Measurements from ENCODE around the gene MYO7A.
A peak's percentile ranks its signal among the peaks of the same experiment; 100 is the strongest.
"Not testable (repeated sequence)": the region's sequence is repeated elsewhere in the genome, so short reads cannot be mapped to it uniquely, and the experiment has no call there.

MYO7A gene

DNA sequence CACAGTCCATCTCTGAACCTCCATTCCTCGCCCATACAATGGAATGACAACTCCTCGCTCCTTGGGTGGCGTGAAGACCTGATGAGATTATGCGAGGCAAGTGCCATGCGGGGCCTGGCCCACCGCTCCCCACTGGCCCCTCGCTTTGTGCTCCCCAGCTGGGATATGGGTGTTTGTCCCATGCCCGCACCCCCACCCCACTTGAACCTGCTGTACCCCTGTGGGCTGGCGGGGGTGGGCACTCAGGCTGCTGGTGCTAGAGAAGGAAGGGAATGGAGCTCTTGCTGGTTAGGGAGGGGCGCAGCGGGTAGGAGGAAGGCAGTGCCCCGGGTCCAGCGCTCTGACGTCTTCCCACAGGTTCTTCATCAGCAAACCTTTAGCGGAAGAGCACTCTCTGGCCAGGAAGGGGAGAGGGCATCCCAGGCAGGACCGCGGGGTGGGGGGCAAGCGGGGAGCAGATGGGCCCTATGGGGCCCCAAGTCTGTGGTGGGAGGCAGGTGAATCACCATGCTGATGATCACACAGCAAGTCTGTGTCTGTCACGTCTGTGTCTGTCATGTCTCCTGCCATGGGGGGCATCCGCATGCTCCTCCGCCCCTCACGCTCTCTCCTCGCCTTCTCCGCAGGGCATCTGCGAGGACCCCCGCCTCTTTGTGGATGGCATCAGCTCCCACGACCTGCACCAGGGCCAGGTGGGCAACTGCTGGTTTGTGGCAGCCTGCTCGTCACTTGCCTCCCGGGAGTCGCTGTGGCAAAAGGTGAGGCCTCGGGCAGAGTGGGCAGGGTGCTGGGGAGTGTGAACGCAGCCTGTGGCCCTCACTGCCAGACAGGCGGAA lies 34.8 kb upstream of the MYO7A start:
- no peak for DNase-seq

DNA sequence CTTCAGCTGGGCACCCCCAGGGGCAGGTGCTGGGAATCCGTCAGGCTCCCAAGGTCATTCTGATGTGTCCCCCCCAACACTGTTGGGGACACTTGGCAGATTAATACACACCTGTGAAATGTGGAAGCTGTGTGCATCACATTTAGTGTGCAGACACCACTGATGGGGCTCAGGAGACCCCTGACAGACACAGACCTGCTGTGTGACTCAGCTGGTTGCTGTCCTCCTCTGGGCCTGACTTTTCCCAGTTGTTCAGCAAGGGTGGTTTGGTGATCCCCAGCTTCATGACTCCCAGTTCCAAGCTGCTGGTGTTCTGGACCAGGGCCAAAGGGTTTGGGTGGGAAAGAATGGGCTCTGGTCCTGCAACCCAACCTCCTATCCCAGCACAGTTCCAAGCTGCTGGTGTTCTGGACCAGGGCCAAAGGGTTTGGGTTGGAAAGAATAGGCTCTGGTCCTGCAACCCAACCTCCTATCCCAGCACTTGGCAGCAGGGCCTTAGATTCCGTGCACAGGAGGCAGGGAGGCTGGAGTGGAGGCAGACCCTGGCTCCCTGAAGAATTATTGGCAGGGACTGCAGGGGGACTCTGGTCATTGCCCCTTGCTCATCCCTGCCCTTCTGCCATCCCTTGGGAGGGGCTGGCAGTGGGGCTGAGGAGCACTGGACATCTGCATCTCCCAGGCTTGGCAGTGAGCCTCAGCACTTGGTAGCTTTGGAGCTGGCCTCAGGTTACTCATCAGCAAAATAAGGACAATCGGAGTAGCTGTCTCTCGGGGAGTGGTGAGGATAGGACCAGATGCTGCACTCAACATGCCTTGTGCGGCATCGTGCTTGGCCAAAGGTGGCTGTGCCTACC lies 33.8 kb upstream of the MYO7A start:
- DNase-seq: peak; percentile 23

DNA sequence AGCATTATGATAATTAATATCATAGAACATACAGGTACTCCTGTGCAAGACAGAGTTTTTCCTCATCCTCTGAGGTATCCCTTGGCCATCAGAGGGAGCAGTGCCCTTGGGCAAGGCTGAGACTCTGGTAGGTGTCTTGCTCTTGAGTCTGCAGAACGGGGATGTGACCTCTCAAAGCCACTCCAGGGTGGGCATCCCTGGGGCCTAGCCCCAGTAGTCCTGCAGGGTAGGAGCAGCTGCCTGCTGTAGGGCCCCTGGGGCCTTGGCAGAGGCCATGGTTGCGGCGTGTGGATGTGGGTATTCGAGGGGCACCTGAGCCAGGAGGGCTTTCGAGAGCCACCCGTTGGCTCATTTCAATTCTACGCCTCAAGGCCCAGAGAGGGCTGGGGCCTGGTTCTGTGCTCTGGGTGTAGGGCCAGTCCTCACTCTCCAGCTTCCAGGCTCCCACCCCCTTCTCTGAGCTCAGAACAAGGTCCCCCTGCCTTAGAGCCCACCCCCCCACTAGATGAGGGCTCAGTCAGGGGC lies 33.1 kb upstream of the MYO7A start:
- DNase-seq: no peak

DNA sequence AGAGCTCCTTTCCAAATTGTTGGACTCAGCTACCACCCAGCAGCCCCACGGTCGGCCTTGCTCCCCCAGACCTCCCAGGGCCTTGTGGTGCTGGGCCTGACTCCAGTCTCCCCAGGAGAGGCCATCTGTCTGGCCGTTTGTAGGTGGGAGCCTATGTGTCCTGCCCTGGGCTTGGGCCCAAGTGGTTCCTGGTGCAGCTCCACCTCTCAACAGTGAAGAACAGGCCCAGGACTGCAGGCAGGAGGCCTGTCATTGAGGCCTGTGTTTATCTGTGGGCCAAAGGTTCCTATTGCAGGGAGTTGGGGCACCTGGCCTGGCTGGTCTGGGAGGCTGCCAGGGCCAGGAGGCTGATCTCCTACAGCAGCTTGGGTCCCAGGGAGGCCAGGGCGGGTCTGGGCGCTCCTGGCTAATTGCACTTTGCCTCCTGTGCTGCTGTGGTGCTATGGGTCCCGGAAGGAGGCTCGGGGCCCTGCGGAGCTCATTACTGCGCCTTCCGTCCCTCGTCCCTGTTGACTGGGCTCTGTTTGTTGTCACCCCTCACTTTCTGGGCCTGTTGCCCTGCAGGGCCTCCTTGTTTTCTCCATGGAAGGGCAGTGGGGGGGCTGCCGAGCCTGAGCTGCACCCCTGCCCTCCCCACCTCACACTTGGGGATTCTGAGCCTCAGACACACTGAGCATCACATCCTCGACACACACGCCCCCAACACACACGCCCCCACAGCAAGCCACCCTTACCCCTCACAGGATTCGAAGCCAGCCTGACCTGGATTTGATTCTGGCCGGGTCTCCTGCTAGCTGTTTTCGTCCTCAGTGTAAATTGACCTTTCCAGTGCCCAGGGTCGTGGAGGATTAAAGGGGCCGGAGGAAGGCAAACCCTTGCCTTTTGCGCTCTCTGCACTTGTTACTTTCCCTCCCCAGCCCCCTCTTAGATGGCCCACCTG lies 32.2 kb upstream of the MYO7A start:
- DNase-seq: no peak

DNA sequence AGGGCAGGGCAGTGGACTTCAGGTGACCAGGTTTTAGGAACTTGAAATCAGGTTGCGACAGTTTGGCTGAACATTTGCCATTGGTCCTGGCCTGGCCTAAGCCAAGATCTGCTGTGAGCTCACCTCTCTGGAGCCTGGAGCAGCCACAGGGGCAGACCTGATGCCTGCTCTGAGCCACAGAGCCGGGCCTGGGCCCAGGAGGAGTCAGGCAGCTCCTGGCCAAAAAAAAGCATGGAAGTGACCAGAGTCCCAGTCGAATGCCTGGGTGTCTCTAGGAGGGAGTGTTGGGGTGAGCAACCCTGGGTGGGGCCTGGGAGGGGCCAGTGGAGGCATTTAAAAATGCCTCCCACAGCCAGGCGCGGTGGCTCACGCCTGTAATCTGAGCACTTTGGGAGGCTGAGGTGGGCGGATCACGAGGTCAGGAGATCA lies 31.4 kb upstream of the MYO7A start:
- no peak for DNase-seq

DNA sequence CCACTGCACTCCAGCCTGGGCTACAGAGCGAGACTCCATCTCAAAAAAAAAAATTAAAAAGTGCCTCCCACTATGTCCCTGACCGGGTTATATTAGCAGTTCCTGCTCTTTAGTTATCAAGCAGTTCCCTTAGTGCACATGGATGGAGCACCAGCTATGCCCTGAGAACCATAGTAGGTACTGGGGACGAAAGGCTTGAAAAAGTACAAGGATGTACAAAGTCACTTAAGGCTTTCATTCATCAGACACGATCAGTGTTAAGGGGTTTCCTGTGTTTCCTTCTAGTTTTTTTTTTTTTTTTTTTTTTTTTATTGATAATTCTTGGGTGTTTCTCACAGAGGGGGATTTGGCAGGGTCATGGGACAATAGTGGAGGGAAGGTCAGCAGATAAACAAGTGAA lies 30.9 kb upstream of the MYO7A start:
- DNase-seq: not testable (repeated sequence)

DNA sequence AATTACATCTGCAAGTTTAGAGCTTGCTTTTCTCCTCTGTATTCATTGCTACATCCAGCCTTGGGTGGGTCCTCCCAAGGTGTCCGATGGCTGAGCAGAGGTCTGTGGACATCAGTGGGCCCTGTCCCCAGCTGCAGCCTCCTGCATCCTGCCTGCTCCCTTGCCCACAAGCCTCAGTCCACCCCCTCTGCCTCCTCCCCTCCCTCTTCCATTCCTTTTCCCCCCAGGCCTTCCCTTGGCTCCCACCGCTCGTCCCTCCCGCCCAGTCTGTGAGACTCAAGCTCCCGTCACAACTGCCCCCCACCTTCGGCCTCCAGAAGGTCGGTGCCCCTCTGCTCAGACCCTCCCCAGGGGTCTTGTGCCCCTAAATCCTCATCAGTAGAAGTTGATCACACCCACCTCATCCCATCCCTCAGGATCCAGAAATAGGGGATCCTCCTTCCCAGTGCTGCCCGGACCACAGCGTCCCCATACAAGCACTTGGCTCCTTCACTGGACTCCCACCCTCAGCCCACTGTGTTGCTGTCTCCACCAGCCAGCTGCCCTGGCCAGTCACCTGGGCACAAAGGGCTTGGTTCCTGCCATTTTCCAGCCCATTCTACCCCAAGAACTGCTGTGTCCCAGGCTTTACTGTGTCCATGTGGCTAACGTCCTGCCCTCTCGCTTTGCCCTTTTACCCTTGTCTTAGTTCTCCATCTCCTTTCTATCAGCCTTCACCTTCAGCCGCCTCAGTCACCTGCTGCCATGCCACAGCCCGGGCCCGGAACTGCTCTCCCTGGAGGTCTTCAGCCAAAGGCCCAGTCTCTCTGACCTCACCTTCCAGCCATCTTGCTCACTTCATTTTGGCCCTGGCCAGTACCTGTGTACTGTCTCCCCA lies 27.6 kb upstream of the MYO7A start:
- no peak for DNase-seq

DNA sequence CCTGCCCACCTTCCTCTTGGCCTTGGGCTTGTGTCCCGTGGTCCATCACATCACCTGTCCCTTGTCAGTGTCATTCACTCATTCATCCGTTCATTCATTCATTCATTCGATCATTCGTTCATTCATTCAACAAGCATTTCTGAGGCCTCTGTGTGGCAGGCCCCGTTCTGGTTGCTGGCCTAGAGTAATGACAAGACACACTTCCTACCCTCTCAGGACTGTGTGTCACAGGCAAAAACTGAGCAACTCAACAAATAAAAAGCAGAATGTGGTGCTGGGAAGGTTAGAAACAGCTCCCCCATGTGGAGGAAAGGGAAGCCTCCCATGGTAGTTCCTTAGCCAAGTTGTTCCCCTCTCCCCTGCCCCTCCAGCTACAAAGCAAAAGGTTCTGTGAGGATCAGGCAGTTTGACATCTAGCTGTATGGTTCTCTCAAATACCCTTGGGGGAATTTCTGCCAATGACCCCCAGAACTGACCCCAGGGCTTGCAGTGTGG lies 27.0 kb upstream of the MYO7A start:
- peak; percentile 63 for DNase-seq

DNA sequence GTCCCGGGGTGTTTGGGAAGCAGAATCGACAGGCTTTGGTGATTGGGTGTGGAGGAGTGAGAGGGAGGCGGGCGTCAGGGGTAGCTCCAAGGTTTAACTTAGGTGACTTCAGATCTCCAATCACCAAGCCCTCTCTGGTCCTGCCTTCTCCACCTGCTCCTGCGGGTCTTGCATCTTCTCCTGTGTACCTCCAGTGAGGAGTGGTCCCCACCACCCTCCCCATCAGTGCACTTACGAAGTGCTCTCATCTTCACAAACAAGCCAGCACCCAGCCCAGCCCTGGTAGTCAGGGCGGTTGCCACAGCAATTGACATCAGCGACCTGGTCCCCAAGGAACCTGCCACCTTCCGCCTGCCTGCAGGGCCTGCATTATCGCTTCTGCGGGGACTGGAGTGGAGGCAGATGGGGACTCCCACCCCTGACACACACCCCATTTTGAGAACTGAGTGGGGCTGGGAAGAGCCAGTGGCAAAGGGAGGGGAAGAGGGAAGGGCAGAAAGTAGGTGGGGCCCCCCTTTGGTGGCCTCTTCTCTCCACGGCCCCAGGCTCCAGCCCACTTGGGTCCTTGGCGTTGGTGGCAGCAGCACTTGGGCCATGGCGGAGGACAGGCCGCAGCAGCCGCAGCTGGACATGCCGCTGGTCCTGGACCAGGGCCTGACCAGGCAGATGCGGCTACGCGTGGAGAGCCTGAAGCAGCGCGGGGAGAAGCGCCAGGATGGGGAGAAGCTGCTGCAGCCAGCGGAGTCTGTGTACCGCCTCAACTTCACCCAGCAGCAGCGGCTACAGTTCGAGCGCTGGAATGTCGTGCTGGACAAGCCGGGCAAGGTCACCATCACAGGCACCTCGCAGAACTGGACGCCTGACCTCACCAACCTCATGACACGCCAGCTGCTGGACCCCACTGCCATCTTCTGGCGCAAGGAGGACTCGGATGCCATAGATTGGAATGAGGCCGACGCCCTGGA lies 25.5 kb upstream of the MYO7A start, which contains the start of gene OMP:
Gene OMP (plus strand): TSS at position 595 of the 965 bp plus-strand sequence. CDS start 0 bp downstream, at position 595.
- no peak for DNase-seq

DNA sequence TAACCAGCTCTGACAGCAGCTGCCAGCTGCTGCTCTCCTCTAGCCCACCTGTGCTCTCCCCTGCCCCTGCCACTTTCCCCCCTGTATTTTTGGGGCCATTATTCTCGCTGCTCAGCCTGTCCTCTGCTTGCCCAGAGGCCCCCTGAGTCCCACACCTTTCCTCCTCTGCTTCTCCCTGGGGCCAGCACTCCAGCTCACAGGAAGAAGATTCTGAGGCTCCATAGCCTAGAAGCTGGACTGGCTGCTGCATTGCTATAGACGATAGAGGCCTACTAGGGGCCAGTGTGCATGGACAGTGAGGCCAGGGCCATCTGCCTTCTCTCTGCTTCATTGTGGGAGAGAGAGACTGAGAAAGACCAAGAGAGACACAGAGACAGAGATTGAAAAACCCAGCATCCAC lies 24.7 kb upstream of the MYO7A start:
- DNase-seq: no peak

DNA sequence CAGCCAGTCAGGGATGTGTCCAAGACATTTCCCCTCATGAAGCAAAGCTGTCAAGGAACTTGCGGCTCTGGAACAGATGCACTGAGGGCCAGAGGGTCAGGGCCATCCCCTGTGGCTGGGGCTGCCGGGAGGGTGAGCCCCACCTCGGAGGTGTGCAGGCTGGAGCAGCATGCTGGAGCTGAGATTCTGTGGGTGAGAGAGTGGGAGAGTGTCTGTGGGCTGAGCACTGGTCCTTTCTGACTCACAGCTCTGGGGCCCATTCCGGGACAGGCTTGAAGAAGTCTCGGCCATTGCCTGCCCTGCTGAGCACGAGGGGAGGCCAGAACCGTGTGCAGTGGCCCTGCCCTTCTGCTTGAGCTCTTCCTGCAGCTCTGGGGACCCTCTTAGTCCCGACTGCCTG lies 23.3 kb upstream of the MYO7A start:
- no peak for DNase-seq

DNA sequence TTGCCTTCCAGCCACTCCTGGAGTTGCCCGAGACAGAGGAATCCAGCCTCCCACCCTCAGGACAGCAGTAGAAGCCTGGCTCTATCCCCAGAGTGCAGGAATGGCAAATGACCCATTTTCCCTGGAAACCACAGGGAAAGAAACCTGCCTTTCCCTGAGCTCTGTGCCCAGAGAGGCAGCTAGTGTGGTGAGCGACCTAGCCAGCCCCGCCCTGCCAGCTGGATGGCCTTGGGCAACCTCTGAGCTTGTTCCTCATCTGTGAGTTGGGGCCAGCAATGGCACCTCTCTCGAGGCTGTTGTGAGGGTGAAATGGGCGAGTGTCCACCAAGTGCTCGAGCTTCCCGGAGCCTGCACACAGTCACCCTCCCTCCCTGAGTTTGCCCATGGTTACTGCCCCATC lies 21.7 kb upstream of the MYO7A start:
- peak; percentile 37 for DNase-seq

DNA sequence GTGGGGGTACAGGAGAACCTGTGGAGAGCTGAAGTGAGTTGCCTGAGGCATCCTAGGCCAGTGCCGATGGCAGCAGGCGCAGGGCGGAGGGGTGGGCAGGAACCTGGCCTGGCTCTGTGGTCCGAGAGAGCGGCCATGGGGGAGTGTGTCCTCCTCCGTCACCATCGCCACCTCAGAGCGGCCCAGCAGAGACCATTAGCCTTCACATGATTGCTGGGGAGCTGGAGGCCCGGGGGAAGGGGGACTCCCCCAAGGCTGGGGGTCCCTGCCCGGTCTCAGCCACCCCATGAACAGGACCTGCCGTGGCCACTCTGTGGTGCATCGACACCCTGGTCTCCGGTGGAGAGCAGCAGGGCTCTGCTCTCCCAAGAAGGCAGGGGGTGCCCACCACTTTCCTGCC lies 21.3 kb upstream of the MYO7A start:
- no peak for DNase-seq

DNA sequence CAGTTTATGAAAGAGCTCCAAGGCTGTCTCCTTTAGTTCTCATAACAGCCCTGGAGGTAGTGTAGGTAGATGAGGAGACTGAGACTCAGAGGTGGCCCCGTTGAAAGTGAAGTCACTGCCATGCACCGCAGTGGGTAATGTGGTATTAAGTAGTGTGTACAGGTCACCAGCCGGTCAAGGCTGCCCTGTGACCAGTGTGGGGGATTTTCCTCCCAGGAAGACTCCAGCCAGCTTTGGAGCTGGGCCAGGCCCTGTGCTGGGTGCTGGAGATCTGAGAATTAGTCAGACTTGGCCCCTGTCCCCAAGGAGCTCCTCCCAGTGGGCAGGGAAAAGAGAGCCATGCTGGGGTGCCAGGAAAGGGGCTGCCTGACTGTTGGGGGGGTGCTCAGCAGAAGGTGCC lies 20.1 kb upstream of the MYO7A start:
- DNase-seq: peak; percentile 66

DNA sequence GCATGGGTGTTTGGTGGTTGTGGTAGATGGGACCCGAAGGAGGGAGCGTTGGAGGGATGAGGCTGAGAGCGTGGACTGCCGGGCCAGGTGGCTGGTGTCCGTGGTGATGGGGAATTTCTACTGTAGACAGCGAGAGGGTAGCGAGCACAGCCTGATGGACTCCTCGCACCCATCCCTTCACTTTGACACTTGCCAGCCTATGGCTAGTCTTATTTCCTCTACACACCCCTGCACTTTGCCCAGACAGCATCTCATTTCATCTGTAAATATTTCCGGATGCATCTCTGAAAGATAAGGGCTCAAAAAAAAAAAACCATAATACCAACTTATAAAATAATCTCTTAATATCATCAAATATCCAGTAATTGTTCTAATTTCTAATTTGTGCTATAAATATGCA lies 19.6 kb upstream of the MYO7A start:
- no peak for DNase-seq

DNA sequence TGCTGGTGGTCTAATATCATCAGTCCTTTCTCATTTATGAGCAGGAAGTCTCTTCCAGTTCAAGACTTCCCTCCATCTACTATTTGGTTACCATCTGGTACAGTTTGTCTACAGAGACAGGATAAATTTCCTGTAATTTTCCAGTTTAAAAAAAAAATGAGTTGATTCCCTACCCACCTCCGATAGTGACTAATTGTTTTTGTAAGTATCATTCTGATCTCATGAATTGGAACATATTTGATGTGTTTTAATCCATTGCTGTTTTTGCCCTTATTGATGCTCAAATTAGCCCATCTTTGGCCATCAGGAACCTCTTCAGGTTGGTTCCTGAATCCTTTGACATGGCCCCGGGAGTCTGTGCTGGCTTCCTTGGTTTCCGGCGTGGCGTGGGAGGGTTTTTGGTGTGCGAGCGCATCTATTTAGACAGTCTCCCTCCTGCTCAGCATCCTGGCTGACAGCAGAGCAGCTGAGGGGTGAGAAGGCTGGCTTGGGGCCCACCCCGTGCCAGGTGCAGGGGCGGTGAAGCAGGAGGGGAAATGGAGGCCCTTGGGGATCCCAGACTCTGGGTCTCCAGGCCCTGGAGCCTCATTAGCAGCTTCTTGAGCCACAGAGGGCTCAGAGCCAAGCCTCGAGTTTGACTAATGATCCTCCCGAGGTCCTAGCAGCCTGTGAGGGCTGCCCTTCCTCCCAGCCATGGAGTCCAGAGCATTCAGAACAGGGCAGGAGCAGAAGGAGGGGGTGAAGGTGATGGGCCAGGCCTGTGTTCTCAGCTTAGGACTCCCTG lies 18.6 kb upstream of the MYO7A start:
- peak; percentile 94 for DNase-seq

DNA sequence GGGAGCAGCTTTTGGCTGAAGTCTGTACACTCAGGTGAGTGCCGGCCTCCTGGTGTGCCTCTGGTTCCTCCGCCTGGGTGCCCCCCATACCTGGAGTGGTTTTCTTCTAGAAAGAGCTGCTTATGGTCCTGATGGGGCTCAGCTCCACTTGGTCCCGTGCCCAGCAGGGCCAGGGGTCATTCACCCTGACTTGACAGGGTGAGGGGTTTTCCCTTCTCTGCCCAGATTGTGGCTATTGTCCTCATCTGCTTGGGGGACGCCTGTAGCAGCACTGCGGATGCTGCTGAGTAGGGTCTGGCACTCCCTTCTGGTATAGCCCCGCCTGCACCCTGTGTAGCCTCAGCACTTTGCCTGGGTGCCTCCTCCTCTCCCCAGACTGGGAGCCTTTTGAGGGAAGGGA lies 17.2 kb upstream of the MYO7A start:
- peak; percentile 60 for DNase-seq

DNA sequence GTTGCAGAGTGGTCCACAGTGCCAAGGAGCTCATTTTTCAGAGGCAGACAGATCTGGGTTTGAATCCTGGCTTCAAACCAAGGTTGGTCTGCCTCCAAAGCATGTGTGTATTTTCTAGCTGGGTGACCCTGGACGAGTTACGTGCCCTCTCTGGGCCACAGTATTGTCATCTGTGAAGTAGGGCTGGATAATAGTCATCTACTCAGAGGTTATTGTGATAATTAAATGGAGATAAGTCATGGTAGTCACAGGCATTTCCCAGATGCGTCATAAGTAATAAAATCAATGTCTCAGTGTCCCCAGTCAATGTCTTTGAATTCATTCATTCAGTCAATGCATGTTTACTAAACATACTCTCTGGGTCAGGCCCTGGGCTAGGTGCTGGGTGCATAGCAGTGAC lies 16.8 kb upstream of the MYO7A start:
- DNase-seq: no peak

DNA sequence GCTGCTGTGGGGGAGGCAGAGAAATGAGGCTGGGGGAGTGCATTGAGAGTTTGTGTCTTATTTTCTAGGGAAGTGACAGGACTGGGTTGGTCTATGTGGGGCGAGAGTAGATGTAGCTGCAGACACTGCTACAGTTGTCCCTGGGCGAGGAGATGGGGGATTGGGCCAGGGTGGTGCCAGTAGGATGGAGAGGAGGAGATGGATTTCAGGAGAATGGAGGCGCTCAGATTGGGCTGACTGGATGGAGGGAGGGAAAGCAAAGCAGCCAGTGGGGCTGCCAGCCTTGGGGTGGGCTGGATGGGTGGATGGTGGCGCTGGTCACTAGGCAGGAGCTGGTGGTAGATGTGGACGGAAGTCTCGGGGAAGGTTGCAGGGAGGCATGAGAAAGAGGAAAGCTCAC lies 16.1 kb upstream of the MYO7A start:
- no peak for DNase-seq

Data from NCI-H69 (cell line).